DOHH2 (cell line): Measurements from ENCODE around the gene TNK2.

Experiments used
- H3F3A ChIP-seq: fragments of 200-600 bp; sonication (generic), shearing (Covaris generic); 2 replicates; pipeline ENCODE4 v1.6.0; 2016; ENCODE audit warnings: antibody characterized with exemption, mild to moderate bottlenecking; ENCODE audit not compliant: control insufficient read depth, insufficient read depth
- H3K27ac ChIP-seq: fragments of 200-600 bp; sonication (generic); 2 replicates; pipeline ENCODE4 v1.5.1; 2014; ENCODE audit warnings: low read depth, mild to moderate bottlenecking, low read length, moderate library complexity
- H3K27me3 ChIP-seq: fragments of 200-600 bp; sonication (generic); 2 replicates; pipeline ENCODE4 v1.6.1; 2014; ENCODE audit warnings: mild to moderate bottlenecking, low read length, mixed read lengths; ENCODE audit not compliant: control insufficient read depth
- H3K36me3 ChIP-seq: fragments of 200-600 bp; sonication (generic); 2 replicates; pipeline ENCODE4 v1.6.1; 2014; ENCODE audit warnings: mild to moderate bottlenecking, low read length, moderate library complexity, mixed read lengths; ENCODE audit not compliant: control insufficient read depth
- H3K4me1 ChIP-seq: fragments of 200-600 bp; sonication (generic); 2 replicates; pipeline ENCODE4 v1.6.1; 2014; ENCODE audit warnings: mild to moderate bottlenecking, low read length, mixed read lengths; ENCODE audit not compliant: control insufficient read depth
- H3K4me2 ChIP-seq: fragments of 200-600 bp; sonication (generic); 2 replicates; pipeline ENCODE4 v1.6.0; 2014; ENCODE audit warnings: mild to moderate bottlenecking, low read length, moderate library complexity
- H3K4me3 ChIP-seq: fragments of 200-600 bp; sonication (generic); 2 replicates; pipeline ENCODE4 v1.5.1; 2014; ENCODE audit warnings: mild to moderate bottlenecking, low read length, mixed read lengths
- H3K79me2 ChIP-seq: fragments of 200-600 bp; sonication (generic); 2 replicates; pipeline ENCODE4 v1.6.1; 2014; ENCODE audit warnings: mild to moderate bottlenecking, low read length, mixed read lengths; ENCODE audit not compliant: control insufficient read depth
- H3K9me2 ChIP-seq: fragments of 200-600 bp; sonication (generic); replicated peaks from 2 replicates; pipeline ENCODE4 v1.6.1; 2014; ENCODE audit warnings: mild to moderate bottlenecking, low read length, mixed read lengths; ENCODE audit not compliant: control insufficient read depth
- H3K9me3 ChIP-seq: fragments of 200-600 bp; sonication (generic); 2 replicates; pipeline ENCODE4 v1.6.1; 2014; ENCODE audit warnings: antibody characterized with exemption, low read length, mixed read lengths; ENCODE audit not compliant: control insufficient read depth, insufficient read depth
- H4K20me1 ChIP-seq: fragments of 200-600 bp; sonication (generic); 2 replicates; pipeline ENCODE4 v1.6.0; 2014; ENCODE audit warnings: low read depth, mild to moderate bottlenecking, antibody characterized with exemption, low read length, moderate library complexity; ENCODE audit not compliant: control insufficient read depth, insufficient read depth
- CTCF ChIP-seq: fragments of 200-600 bp; sonication (generic); IDR thresholded peaks from one replicate; pipeline ENCODE4 v1.5.1; 2014; ENCODE audit warnings: antibody characterized with exemption, mild to moderate bottlenecking, low read depth, low read length; ENCODE audit not compliant: poor library complexity, severe bottlenecking
- EZH2phosphoT487 ChIP-seq: fragments of 200-600 bp; sonication (generic); IDR thresholded peaks from 2 replicates; pipeline ENCODE4 v1.6.1; 2017; ENCODE audit warnings: borderline replicate concordance, mild to moderate bottlenecking, antibody characterized with exemption, low read length, moderate library complexity, mixed read lengths

The TNK2 gene

GRCh38 chr3:195906865-195907683 is 1.3 kb downstream of the TNK2 start:
- peaks cover 22% of the 10 kb centered on the region for H3K27me3 ChIP-seq
- peak overlapping the region; percentile 66 for H3K4me3 ChIP-seq
- H3K4me1 ChIP-seq: peaks cover 50% of the 10 kb centered on the region
- no peaks in the 10 kb centered on the region; the same call in 1 of the 2 replicates for H3K79me2 ChIP-seq
- TF ChIP-seq EZH2phosphoT487 (no peak), CTCF (no peak)
- H3F3A ChIP-seq: peaks cover 9% of the 10 kb centered on the region
- no peaks in the 10 kb centered on the region for H3K9me2 ChIP-seq
- no peaks in the 10 kb centered on the region for H3K9me3 ChIP-seq
- no peaks in the 10 kb centered on the region for H4K20me1 ChIP-seq
- no peaks in the 10 kb centered on the region for H3K36me3 ChIP-seq
- H3K27ac ChIP-seq: no peak overlapping the region
- peak overlapping the region; percentile 76 for H3K4me2 ChIP-seq

DNA sequence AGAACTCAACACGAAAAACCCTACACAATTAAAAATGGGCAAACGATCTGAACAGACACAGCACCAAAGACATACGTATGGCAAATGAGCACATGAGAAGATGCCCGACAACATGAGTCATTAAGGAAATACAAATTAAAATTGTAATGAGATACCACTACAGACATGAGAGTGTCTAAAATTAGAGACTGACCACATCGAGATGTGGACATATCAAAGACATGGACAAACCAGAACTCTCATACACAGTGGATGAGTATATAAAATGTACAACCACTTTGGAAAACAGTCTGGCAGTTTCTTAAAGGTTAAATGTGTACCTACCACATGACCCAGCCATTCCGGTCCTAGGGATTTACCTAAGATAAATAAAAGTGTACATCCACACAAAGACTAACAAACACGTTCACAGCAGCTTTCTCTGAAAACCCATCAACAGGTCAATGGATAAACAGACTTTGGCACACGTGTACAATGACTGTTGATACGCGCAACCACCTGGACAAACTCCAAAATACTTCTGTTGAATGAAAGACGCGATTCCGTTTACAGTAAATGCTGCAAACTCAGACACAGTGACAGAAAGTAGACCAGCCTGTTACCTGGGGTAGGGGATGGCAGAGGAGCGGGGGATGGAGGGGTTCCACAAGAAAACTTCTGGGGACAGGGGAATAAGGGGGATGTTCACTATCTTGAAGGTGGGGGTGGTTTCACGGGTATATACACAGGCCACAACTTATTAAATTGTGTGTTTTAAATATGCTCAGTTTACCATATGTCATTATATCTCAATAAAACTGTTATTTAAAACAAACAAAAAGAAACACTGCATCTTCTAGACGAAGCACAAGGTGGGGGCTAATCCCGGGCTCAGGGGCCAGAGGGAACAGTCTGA is 2.1 kb downstream of the TNK2 start:
- Histone ChIP-seq H3K36me3 (no peaks in the 10 kb centered on the region), H3F3A (peaks cover 9% of the 10 kb centered on the region), H3K27me3 (peaks cover 22% of the 10 kb centered on the region), H3K9me2 (no peaks in the 10 kb centered on the region), H3K4me1 (peaks cover 50% of the 10 kb centered on the region), H3K4me2 (peak overlapping the region; percentile 76), H3K4me3 (peak overlapping the region; percentile 66; the same call in 1 of the 2 replicates), H3K27ac (no peak overlapping the region), H4K20me1 (no peaks in the 10 kb centered on the region), H3K79me2 (no peaks in the 10 kb centered on the region; the same call in 1 of the 2 replicates), H3K9me3 (no peaks in the 10 kb centered on the region)
- TF ChIP-seq EZH2phosphoT487 (no peak), CTCF (no peak)

- H3K4me2 ChIP-seq: no peak overlapping the region
- peaks cover 22% of the 10 kb centered on the region for H3K27me3 ChIP-seq
- no peak overlapping the region for H3K27ac ChIP-seq
- no peak overlapping the region for H3K4me3 ChIP-seq
- H3K9me3 ChIP-seq: no peaks in the 10 kb centered on the region
- no peaks in the 10 kb centered on the region; the same call in 1 of the 2 replicates for H3K79me2 ChIP-seq
- H3K4me1 ChIP-seq: peaks cover 53% of the 10 kb centered on the region
- TF ChIP-seq EZH2phosphoT487 (no peak), CTCF (no peak)
- no peaks in the 10 kb centered on the region for H3K9me2 ChIP-seq
- H3F3A ChIP-seq: peaks cover 9% of the 10 kb centered on the region
- no peaks in the 10 kb centered on the region; the same call in 1 of the 2 replicates for H4K20me1 ChIP-seq
- H3K36me3 ChIP-seq: no peaks in the 10 kb centered on the region
Observed at GRCh38 chr3:195904368-195904767, 4.0 kb downstream of the TNK2 start.
